Hair follicle dermal papilla cell (primary cell): ENCODE measurements around the gene DCAF8. TPM values are rescaled to one million over a fixed set of nuclear protein-coding genes. Genes with fewer than 3 reads are reported as not detected.

Experiments
- total RNA-seq: library from RNA; depleted of rRNA; stranded (reverse); fragments of >200 nt; gene quantifications from 2 replicates; pipeline ENCODE4 v1.2.3, GENCODE V29; 2012

The DCAF8 gene
- 85.9 and 90.9 TPM in 2 replicates for total RNA-seq

DNA sequence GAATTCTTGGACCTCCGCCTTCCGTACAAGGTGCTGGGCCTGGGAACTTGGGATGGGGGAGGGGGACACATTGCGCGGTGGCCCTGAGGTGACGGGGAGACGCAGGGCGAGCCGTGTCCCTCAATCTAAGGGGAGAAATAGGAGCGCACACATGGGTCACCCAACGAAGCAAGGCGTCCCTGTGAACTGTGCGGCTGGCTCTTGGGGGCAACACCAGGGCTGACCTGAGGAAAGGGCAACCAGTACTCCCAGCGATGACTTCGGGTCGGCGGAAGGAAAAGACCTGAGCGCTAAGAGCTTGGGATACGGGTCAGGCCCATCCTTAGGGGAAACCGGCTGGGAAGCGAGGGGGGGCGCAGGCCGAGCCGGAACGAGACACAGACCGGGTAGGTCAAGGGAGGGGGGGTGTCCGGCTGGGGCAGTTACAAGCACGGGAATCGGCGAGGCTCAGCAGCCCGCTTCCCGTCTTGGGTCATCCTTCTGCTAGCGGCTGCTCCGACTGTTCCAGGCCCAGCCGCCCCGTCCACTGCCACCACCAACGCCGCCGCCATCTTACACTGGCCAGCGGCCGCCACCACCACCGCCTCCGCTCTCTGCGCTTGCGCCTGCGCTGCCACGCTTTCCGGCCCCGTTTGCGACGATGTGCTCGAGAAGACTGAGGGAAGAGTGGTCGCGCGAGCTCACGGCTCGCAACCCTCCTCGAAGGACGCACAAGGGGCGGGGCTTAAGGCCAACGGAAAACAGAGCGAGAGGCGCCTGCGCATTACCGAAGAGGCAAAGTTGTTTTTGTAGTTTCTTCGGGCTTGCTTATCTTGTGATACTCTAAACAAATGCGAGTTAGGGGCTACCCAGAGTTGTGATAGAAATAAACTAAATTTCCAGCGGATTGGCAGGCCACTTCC is at the start of gene DCAF8:
Gene DCAF8, minus strand, starts transcription at position 657 of the 902 bp plus-strand sequence. CDS start 18,541 bp downstream, outside the sequence.

DNA sequence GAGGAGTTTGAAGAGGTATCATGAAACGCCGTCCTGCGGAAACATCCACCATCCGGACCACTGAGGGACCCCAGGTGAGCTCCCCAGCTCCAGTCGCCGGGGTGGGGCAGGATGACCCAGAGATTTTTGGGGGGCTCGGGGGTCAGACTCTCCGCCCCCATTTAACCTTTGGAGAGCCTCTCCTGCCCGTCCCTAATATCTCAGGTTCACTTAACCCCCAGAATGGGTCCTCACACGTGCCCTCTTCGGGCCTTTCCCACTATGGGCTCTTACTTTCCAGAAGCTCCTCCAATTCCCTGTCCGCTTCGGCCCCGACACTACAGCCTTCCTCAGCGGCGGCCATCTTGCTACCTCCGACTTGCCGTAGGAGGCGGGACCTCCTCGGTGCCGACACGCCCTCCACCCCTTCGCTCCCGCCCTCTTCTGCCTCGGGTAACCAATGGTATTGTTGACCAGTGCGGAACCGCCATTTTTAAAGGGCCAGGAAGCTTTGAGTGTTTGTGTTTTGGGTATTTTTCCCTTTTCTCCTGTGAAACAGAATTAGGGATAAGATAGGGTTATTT is 22.5 kb upstream of the DCAF8 start, which contains the start of gene PEX19:
Gene PEX19, minus strand, starts transcription at position 352 of the 563 bp plus-strand sequence. Its CDS starts 9 bp downstream, at position 343.

GRCh38 chr1:160205242-160206035 is 56.9 kb downstream of the DCAF8 start, which contains the start of gene PEA15:
Gene PEA15 (plus strand): TSS chr1:160205384. CDS start chr1:160211545, 6,161 bp downstream.

GRCh38 chr1:160189649-160190625 is 72.4 kb downstream of the DCAF8 start, which contains the start of gene CASQ1:
Gene CASQ1 (plus strand): TSS chr1:160190575. CDS start chr1:160190752, 177 bp downstream.

Other genes with a start within 250 kb of the DCAF8 start
- gene PIGM, start 230.6 kb downstream of the DCAF8 start, total RNA-seq = 5.1 and 5.4 TPM in 2 replicates
- not detected in 2 replicates for gene KCNJ10, start 192.4 kb downstream of the DCAF8 start, total RNA-seq
- gene KCNJ9, start 181.0 kb downstream of the DCAF8 start, total RNA-seq = not detected in 2 replicates
- gene IGSF8, start 163.9 kb downstream of the DCAF8 start, total RNA-seq = 20.9 TPM in 2 replicates
- not detected in 2 replicates for gene ATP1A2, start 146.8 kb downstream of the DCAF8 start, total RNA-seq
- gene ATP1A4, start 110.9 kb downstream of the DCAF8 start, total RNA-seq = not detected in 2 replicates
- gene CASQ1, start 72.0 kb downstream of the DCAF8 start, total RNA-seq = not detected in 2 replicates
- 240 and 266 TPM in 2 replicates for gene PEA15, start 57.2 kb downstream of the DCAF8 start, total RNA-seq
- 56.0 and 90.3 TPM in 2 replicates for gene PEX19, start 22.6 kb upstream of the DCAF8 start, total RNA-seq
- 331 and 398 TPM in 2 replicates for gene COPA, start 80.7 kb upstream of the DCAF8 start, total RNA-seq
- 102 and 111 TPM in 2 replicates for gene NCSTN, start 80.8 kb upstream of the DCAF8 start, total RNA-seq
- gene NHLH1, start 104.5 kb upstream of the DCAF8 start, total RNA-seq = 0.12 and 0.16 TPM in 2 replicates
- 0.12 and 0.49 TPM in 2 replicates for gene VANGL2, start 138.0 kb upstream of the DCAF8 start, total RNA-seq